ENCODE data around the gene ZBTB12. TPM values are rescaled to one million over a fixed set of nuclear protein-coding genes. Genes with fewer than 3 reads are reported as not detected.
A peak's percentile ranks its signal among the peaks of the same experiment; 100 is the strongest.

ZBTB12 gene
- total and polyA plus RNA-seq, 2 of the 13 experiments (the other 11 are each of a cell fraction or from before 2014, with no cell fraction given): 4.8 to 6.0 TPM

DNA sequence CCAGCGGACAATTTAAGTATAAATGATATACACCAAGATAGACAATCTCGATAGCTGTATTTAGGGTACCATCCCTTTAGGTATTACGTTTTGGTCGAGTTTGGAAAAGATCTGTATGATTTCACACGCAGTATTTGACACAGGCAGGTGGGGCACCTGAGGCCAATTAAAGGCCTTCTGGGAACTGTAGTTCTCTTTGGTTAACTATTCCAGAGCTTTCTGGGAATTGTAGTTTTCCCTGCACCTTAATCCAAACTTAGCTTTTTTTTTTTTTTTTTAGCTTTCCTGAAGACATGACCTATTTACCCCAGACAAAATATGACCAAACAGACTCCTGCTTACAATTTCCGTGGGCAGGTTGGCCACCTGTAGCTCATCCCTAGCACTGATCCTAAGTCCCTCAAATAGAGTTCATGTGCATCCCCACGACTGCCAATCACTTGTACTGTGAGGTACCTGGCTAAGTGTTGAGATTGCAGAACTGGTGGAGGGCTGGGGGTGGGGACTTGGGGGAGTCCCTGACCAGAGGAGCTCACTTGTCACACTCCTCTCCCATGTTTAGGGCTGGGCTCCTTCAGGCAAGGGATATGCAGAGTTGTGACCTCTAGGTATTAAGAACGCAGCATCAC is 3.4 kb downstream of the ZBTB12 start (continued):
- TF ChIP-seq, protein P1, sequence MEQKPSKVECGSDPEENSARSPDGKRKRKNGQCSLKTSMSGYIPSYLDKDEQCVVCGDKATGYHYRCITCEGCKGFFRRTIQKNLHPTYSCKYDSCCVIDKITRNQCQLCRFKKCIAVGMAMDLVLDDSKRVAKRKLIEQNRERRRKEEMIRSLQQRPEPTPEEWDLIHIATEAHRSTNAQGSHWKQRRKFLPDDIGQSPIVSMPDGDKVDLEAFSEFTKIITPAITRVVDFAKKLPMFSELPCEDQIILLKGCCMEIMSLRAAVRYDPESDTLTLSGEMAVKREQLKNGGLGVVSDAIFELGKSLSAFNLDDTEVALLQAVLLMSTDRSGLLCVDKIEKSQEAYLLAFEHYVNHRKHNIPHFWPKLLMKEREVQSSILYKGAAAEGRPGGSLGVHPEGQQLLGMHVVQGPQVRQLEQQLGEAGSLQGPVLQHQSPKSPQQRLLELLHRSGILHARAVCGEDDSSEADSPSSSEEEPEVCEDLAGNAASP (CRISPR knock-in tag; IDR thresholded peaks at IDR 0.05; ENCODE audit: borderline replicate concordance): peak; percentile 86; the same call in 1 of the 2 replicates
- TF ChIP-seq RXRB (CRISPR knock-in tag; IDR thresholded peaks at IDR 0.05; ENCODE audit: borderline replicate concordance) (peak; percentile 66; the same call in 1 of the 2 replicates), ZFY (CRISPR knock-in tag; IDR thresholded peaks at IDR 0.05) (peak; percentile 45; the same call in 1 of the 2 replicates), ZNF430 (CRISPR knock-in tag; IDR thresholded peaks at IDR 0.05) (no peak), SP2 (CRISPR knock-in tag; IDR thresholded peaks at IDR 0.05) (0 out of 2 replicates have a peak, but pooled peaks have one; percentile 28), GATAD1 (CRISPR knock-in tag; IDR thresholded peaks at IDR 0.05) (peak; percentile 55; the same call in 1 of the 2 replicates), PAF1 (CRISPR knock-in tag; IDR thresholded peaks at IDR 0.05) (0 out of 2 replicates have a peak, but pooled peaks have one; percentile 24), ZBTB21 (CRISPR knock-in tag; IDR thresholded peaks at IDR 0.05) (0 out of 2 replicates have a peak, but pooled peaks have one; percentile 48), CCDC6 (CRISPR knock-in tag; IDR thresholded peaks at IDR 0.05) (no peak), ZSCAN20 (CRISPR knock-in tag; IDR thresholded peaks at IDR 0.05; ENCODE audit: borderline replicate concordance) (no peak), SRSF1 (optimal IDR thresholded peaks at IDR 0.05; ENCODE audit: low read depth, low read length) (peak; percentile 13), HCFC1 (IDR thresholded peaks at IDR 0.05; ENCODE audit: low read depth, low read length) (peak; percentile 93), ZFP41 (CRISPR knock-in tag; IDR thresholded peaks at IDR 0.05; ENCODE audit: borderline replicate concordance) (no peak), KDM1A (CRISPR knock-in tag; IDR thresholded peaks at IDR 0.05) (no peak), CREB1 (IDR thresholded peaks at IDR 0.05) (no peak), CREB1 (CRISPR knock-in tag; IDR thresholded peaks at IDR 0.05) (peak; percentile 59; the same call in 1 of the 2 replicates), PHF5A (CRISPR knock-in tag; IDR thresholded peaks at IDR 0.05; ENCODE audit: low read depth, unreplicated experiment) (no peak), REPIN1 (CRISPR knock-in tag; IDR thresholded peaks at IDR 0.05; ENCODE audit: borderline replicate concordance, low read depth) (no peak), NCOA5 (CRISPR knock-in tag; IDR thresholded peaks at IDR 0.05) (no peak), ZNF143 (CRISPR knock-in tag; IDR thresholded peaks at IDR 0.05) (peak; percentile 95), JUN (CRISPR knock-in tag; IDR thresholded peaks at IDR 0.05) (no peak), CREM (IDR thresholded peaks at IDR 0.05) (peak; percentile 93), CREM (CRISPR knock-in tag; IDR thresholded peaks at IDR 0.05) (no peak), GABPA (IDR thresholded peaks at IDR 0.05; ENCODE audit: low read depth, low read length) (no peak), GABPA (CRISPR knock-in tag; IDR thresholded peaks at IDR 0.05; ENCODE audit: low read depth) (peak; percentile 76)
- TF ChIP-seq, protein P2, sequence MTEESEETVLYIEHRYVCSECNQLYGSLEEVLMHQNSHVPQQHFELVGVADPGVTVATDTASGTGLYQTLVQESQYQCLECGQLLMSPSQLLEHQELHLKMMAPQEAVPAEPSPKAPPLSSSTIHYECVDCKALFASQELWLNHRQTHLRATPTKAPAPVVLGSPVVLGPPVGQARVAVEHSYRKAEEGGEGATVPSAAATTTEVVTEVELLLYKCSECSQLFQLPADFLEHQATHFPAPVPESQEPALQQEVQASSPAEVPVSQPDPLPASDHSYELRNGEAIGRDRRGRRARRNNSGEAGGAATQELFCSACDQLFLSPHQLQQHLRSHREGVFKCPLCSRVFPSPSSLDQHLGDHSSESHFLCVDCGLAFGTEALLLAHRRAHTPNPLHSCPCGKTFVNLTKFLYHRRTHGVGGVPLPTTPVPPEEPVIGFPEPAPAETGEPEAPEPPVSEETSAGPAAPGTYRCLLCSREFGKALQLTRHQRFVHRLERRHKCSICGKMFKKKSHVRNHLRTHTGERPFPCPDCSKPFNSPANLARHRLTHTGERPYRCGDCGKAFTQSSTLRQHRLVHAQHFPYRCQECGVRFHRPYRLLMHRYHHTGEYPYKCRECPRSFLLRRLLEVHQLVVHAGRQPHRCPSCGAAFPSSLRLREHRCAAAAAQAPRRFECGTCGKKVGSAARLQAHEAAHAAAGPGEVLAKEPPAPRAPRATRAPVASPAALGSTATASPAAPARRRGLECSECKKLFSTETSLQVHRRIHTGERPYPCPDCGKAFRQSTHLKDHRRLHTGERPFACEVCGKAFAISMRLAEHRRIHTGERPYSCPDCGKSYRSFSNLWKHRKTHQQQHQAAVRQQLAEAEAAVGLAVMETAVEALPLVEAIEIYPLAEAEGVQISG (CRISPR knock-in tag; IDR thresholded peaks at IDR 0.05): peak; percentile 59; the same call in 1 of the 2 replicates
- TF ChIP-seq, protein P3, sequence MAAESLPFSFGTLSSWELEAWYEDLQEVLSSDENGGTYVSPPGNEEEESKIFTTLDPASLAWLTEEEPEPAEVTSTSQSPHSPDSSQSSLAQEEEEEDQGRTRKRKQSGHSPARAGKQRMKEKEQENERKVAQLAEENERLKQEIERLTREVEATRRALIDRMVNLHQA (CRISPR knock-in tag; IDR thresholded peaks at IDR 0.05): no peak
- TF ChIP-seq, protein P4, sequence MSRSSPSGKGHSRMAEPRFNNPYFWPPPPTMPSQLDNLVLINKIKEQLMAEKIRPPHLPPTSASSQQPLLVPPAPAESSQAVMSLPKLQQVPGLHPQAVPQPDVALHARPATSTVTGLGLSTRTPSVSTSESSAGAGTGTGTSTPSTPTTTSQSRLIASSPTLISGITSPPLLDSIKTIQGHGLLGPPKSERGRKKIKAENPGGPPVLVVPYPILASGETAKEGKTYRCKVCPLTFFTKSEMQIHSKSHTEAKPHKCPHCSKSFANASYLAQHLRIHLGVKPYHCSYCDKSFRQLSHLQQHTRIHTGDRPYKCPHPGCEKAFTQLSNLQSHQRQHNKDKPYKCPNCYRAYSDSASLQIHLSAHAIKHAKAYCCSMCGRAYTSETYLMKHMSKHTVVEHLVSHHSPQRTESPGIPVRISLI (CRISPR knock-in tag; IDR thresholded peaks at IDR 0.05; ENCODE audit: borderline replicate concordance): peak; percentile 51; the same call in 1 of the 2 replicates

All from HepG2 (cell line).